GM18508 (cell line): ENCODE measurements around the gene SOX13.

Experiments used
- ATAC-seq: cut with Tn5 transposase; IDR thresholded peaks from one replicate; pipeline ENCODE4 v1.9.1; 2021; ENCODE audit warnings: moderate number of reproducible peaks; ENCODE audit not compliant: insufficient read depth, unreplicated experiment

SOX13 gene

GRCh38 chr1:204128464-204128963 lies 55.6 kb downstream of the SOX13 start:
- ATAC-seq: no peak

- no peak for ATAC-seq
Measured at GRCh38 chr1:204128964-204129896, 56.3 kb downstream of the SOX13 start.

GRCh38 chr1:204130178-204130577 lies 57.3 kb downstream of the SOX13 start:
- ATAC-seq: no peak

GRCh38 chr1:204130981-204131892 lies 58.3 kb downstream of the SOX13 start:
- no peak for ATAC-seq

GRCh38 chr1:204131978-204132377 lies 59.1 kb downstream of the SOX13 start:
- no peak for ATAC-seq

GRCh38 chr1:204132718-204133117 lies 59.8 kb downstream of the SOX13 start:
- no peak for ATAC-seq

GRCh38 chr1:204134103-204134502 lies 61.2 kb downstream of the SOX13 start:
- ATAC-seq: no peak

- ATAC-seq: no peak
Measured at GRCh38 chr1:204136814-204137213, 63.9 kb downstream of the SOX13 start.

GRCh38 chr1:204139088-204139487 lies 66.2 kb downstream of the SOX13 start:
- no peak for ATAC-seq

GRCh38 chr1:204139952-204140351 lies 67.0 kb downstream of the SOX13 start:
- no peak for ATAC-seq

- no peak for ATAC-seq
Measured at GRCh38 chr1:204141131-204141530, 68.2 kb downstream of the SOX13 start.

GRCh38 chr1:204142032-204142974 lies 69.4 kb downstream of the SOX13 start:
- ATAC-seq: no peak

GRCh38 chr1:204143276-204144041 lies 70.5 kb downstream of the SOX13 start:
- ATAC-seq: no peak

GRCh38 chr1:204145033-204145504 lies 72.2 kb downstream of the SOX13 start:
- ATAC-seq: no peak

GRCh38 chr1:204146309-204146708 lies 73.4 kb downstream of the SOX13 start:
- ATAC-seq: no peak

- ATAC-seq: no peak
Measured at GRCh38 chr1:204146965-204147364, 74.0 kb downstream of the SOX13 start.

GRCh38 chr1:204147406-204148383 lies 74.8 kb downstream of the SOX13 start:
- ATAC-seq: no peak

GRCh38 chr1:204149107-204149506 lies 76.2 kb downstream of the SOX13 start:
- no peak for ATAC-seq
